H1 (cell line): ENCODE measurements around the gene PRR36.

Experiments
- ASH2L ChIP-seq: fragments of 200-600, 300-600 bp; sonication (generic); IDR thresholded peaks from one replicate; pipeline ENCODE4 v1.7.1; 2017; ENCODE audit warnings: low read length
- CBX5 ChIP-seq: fragments of 300-800, 300-1000 bp; sonication (generic); IDR thresholded peaks from 2 replicates; pipeline ENCODE4 v1.7.1; 2016; ENCODE audit warnings: antibody characterized with exemption, low read length, low read depth
- CEBPB ChIP-seq: IDR thresholded peaks from 2 replicates; pipeline ENCODE4 v1.6.1; 2012; ENCODE audit warnings: low read depth, low read length
- KDM1A ChIP-seq: fragments of 200-600, 300-600 bp; sonication (generic); IDR thresholded peaks from 2 replicates; pipeline ENCODE4 v1.7.1; 2016; ENCODE audit warnings: mild to moderate bottlenecking, low read length, borderline replicate concordance
- MAX ChIP-seq: IDR thresholded peaks from 2 replicates; pipeline ENCODE4 v1.6.1; 2012; ENCODE audit warnings: inconsistent platforms
- PHF8 ChIP-seq: fragments of 200-600 bp; sonication (generic); conservative IDR thresholded peaks from 2 replicates; pipeline ENCODE4 v1.7.1; 2012; ENCODE audit warnings: low read depth, mild to moderate bottlenecking, inconsistent platforms, low read length, moderate library complexity
- POLR2AphosphoS5 ChIP-seq: IDR thresholded peaks from 2 replicates; pipeline ENCODE4 v1.6.1; 2011; ENCODE audit warnings: low read depth, low read length
- SUZ12 ChIP-seq: fragments of 200-600 bp; sonication (generic); IDR thresholded peaks from 2 replicates; pipeline ENCODE4 v1.6.1; 2012; ENCODE audit warnings: mild to moderate bottlenecking, inconsistent platforms, low read length, moderate library complexity, mixed read lengths
- TF ChIP-seq, protein P1 (sequence below), 3 experiments: IDR thresholded peaks; 1 replicate in 2 of 3; 2 replicates in 1 of 3; pipeline versions ENCODE4 v1.5.1 to v1.6.1; 2011; ENCODE audit warnings: low read length in 3 of 3, mild to moderate bottlenecking in 3 of 3, inconsistent platforms in 2 of 3, low read depth in 1 of 3, moderate library complexity in 1 of 3; ENCODE audit not compliant: insufficient read depth in 1 of 3; ENCODE audit errors: control extremely low read depth in 1 of 3
- TF ChIP-seq, protein P2 (sequence below): IDR thresholded peaks from 2 replicates; pipeline ENCODE4 v1.6.1; 2011; ENCODE audit warnings: low read length, improper control_type of control experiment

- TF ChIP-seq, protein P1, sequence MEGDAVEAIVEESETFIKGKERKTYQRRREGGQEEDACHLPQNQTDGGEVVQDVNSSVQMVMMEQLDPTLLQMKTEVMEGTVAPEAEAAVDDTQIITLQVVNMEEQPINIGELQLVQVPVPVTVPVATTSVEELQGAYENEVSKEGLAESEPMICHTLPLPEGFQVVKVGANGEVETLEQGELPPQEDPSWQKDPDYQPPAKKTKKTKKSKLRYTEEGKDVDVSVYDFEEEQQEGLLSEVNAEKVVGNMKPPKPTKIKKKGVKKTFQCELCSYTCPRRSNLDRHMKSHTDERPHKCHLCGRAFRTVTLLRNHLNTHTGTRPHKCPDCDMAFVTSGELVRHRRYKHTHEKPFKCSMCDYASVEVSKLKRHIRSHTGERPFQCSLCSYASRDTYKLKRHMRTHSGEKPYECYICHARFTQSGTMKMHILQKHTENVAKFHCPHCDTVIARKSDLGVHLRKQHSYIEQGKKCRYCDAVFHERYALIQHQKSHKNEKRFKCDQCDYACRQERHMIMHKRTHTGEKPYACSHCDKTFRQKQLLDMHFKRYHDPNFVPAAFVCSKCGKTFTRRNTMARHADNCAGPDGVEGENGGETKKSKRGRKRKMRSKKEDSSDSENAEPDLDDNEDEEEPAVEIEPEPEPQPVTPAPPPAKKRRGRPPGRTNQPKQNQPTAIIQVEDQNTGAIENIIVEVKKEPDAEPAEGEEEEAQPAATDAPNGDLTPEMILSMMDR (IDR thresholded peaks at IDR 0.05; ENCODE audit: control extremely low read depth in 1 of 3, insufficient read depth in 1 of 3, low read depth in 1 of 3, low read length in 3 of 3): peak; percentile 83 to 95 (median 94)
- TF ChIP-seq ASH2L: peak; percentile 74
- TF ChIP-seq KDM1A: no peak
- TF ChIP-seq SUZ12: no peak
- TF ChIP-seq PHF8: peak; percentile 74
- peak; percentile 95 for TF ChIP-seq POLR2AphosphoS5
- TF ChIP-seq, protein P2, sequence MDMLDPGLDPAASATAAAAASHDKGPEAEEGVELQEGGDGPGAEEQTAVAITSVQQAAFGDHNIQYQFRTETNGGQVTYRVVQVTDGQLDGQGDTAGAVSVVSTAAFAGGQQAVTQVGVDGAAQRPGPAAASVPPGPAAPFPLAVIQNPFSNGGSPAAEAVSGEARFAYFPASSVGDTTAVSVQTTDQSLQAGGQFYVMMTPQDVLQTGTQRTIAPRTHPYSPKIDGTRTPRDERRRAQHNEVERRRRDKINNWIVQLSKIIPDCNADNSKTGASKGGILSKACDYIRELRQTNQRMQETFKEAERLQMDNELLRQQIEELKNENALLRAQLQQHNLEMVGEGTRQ: peak; percentile 62
- no peak for TF ChIP-seq CBX5
- peak; percentile 97 for TF ChIP-seq MAX
- TF ChIP-seq CEBPB: peak; percentile 54; the same call in 1 of the 2 replicates
These were observed 29.3 kb upstream of the PRR36 start, which contains the start of gene MAP2K7 for GRCh38 chr19:7903244-7904073.
